ENCODE results near the gene AK2.

GRCh38 chr1:33002006-33002405, 34.7 kb downstream of the AK2 start:
- no peak for TF ChIP-seq POLR2A (IDR thresholded peaks at IDR 0.05; ENCODE audit: low read depth, low read length)
- no peak for TF ChIP-seq POLR2AphosphoS5 (IDR thresholded peaks at IDR 0.05; ENCODE audit: low read depth, low read length)
- no peak for TF ChIP-seq TAF1 (IDR thresholded peaks at IDR 0.05; ENCODE audit: borderline replicate concordance, low read depth, low read length)
